Activated T-cell treated with anti-CD3 and anti-CD28 coated beads, Interleukin-2, amount 50 U/mL, for 72 hours (primary cell): ENCODE results near the gene SMYD3. TPM values are rescaled to one million over a fixed set of nuclear protein-coding genes. Genes with fewer than 3 reads are reported as not detected.

Experiments used
- ATAC-seq, 2 donors: fragments of 150-1000 bp; cut with Tn5 transposase; replicated peaks in 1 of 2; 2 replicates each; pipeline ENCODE4 v1.10.0; 2021; ENCODE audit warnings: moderate library complexity in 2 of 2, mild to moderate bottlenecking in 1 of 2
- DNase-seq, 2 donors: peaks; one replicate each; pipeline ENCODE4 v3.0.0; 2021 to 2022; ENCODE audit warnings: mixed read lengths in 1 of 2
- H3K27ac Mint-ChIP-seq: one replicate; pipeline ENCODE4 v1.8.0; 2022; ENCODE audit warnings: mild to moderate bottlenecking, moderate library complexity, mixed read lengths
- H3K27me3 Mint-ChIP-seq: one replicate; pipeline ENCODE4 v1.8.0; 2022; ENCODE audit warnings: low read depth, mixed read lengths
- H3K36me3 Mint-ChIP-seq, 2 donors: one replicate each; pipeline ENCODE4 v1.8.0; 2022; ENCODE audit warnings: mixed read lengths in 2 of 2, mild to moderate bottlenecking in 1 of 2; ENCODE audit not compliant: insufficient read depth in 2 of 2
- H3K4me1 Mint-ChIP-seq: one replicate; pipeline ENCODE4 v1.8.0; 2022; ENCODE audit warnings: low read depth, mixed read lengths
- H3K4me3 Mint-ChIP-seq, 2 donors: one replicate each; pipeline ENCODE4 v1.8.0; 2022; ENCODE audit warnings: mild to moderate bottlenecking in 2 of 2, mixed read lengths in 2 of 2, moderate library complexity in 2 of 2
- H3K9me3 Mint-ChIP-seq, 2 donors: one replicate each; pipeline ENCODE4 v1.8.0; 2022; ENCODE audit warnings: mixed read lengths in 2 of 2
- total RNA-seq, 2 donors: library from RNA; stranded (reverse); gene quantifications; one replicate each; pipeline ENCODE4 v1.2.3, GENCODE V29; 2022

Gene SMYD3
- total RNA-seq, 2 donors from 2014 or later, result 19.1 to 21.0 TPM

GRCh38 chr1:246479061-246479460 lies 28.0 kb downstream of the SMYD3 start:
- Mint-ChIP-seq H3K4me1 (peaks cover 44% of the 10 kb centered on the region), H3K4me3 (no peak overlapping the region), H3K9me3 (no peaks in the 10 kb centered on the region), H3K27ac (no peak overlapping the region), H3K27me3 (no peaks in the 10 kb centered on the region), H3K36me3 (no peaks in the 10 kb centered on the region)
- ATAC-seq (no peak), DNase-seq (no peak)

- peak overlapping the region; percentile 74 for H3K27ac Mint-ChIP-seq
- peaks cover 32% of the 10 kb centered on the region for H3K4me1 Mint-ChIP-seq
- H3K27me3 Mint-ChIP-seq, result no peaks in the 10 kb centered on the region
- H3K36me3 Mint-ChIP-seq, result no peaks in the 10 kb centered on the region
- ATAC-seq, result peak; percentile 52 to 68
- H3K4me3 Mint-ChIP-seq, result peak overlapping the region; percentile 33 to 69
- H3K9me3 Mint-ChIP-seq, result no peaks in the 10 kb centered on the region
- DNase-seq, result no peak
Observed at GRCh38 chr1:246477634-246478033, 29.4 kb downstream of the SMYD3 start.

- DNase-seq, result no peak
- Mint-ChIP-seq H3K27ac (peak overlapping the region; percentile 50), H3K4me1 (peaks cover 28% of the 10 kb centered on the region), H3K9me3 (no peaks in the 10 kb centered on the region), H3K27me3 (no peaks in the 10 kb centered on the region), H3K36me3 (no peaks in the 10 kb centered on the region), H3K4me3 (peak overlapping the region; percentile 33 to 66)
- peak; percentile 77 to 85 for ATAC-seq
Observed at GRCh38 chr1:246476771-246477170, 30.3 kb downstream of the SMYD3 start.

DNA sequence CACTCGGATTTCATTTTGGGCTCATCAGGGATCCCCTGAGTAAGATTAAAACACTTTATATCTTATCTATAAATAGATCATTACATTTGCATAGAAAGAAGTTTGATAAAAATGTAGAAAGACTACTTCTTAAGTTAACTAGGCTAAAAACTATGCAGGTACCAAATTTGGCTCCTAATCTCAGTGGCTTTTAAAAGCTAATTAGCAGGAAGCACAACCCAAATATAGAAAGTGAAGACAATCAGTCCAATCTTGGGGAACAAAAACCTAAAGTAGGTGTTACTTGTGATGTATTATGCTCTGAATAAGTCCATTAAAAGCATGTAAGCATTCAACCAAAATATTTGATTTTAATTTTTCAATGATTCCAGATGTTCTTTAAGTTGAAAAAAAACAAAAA lies 35.4 kb downstream of the SMYD3 start:
- ATAC-seq, result no peak
- no peak overlapping the region for H3K27ac Mint-ChIP-seq
- H3K4me1 Mint-ChIP-seq, result peaks cover 8% of the 10 kb centered on the region
- H3K9me3 Mint-ChIP-seq, result no peaks in the 10 kb centered on the region
- no peaks in the 10 kb centered on the region for H3K36me3 Mint-ChIP-seq
- H3K27me3 Mint-ChIP-seq, result no peaks in the 10 kb centered on the region
- no peak for DNase-seq
- no peak overlapping the region for H3K4me3 Mint-ChIP-seq

DNA sequence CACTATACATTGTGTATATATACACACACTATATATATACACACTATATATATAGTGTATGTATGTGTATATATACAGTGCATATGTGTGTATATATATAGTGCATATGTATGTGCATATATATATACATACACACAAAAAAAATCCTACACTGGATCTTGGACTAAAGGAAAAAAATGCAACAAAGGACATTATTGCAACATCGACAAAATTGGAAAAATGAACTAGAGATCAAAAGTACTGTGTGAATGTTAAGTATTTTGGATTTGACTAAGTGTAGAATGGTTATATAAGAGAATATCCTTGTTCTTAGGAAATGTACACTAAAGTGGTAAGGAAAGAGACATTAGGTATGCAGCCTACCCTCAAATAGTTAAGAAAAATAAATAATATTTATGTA lies 36.5 kb downstream of the SMYD3 start:
- DNase-seq (no peak), ATAC-seq (no peak)
- H3K36me3 Mint-ChIP-seq, result no peaks in the 10 kb centered on the region
- no peaks in the 10 kb centered on the region for H3K27me3 Mint-ChIP-seq
- H3K4me1 Mint-ChIP-seq, result no peaks in the 10 kb centered on the region
- H3K4me3 Mint-ChIP-seq, result no peak overlapping the region
- no peak overlapping the region for H3K27ac Mint-ChIP-seq
- H3K9me3 Mint-ChIP-seq, result no peaks in the 10 kb centered on the region

GRCh38 chr1:246462986-246463385 lies 44.1 kb downstream of the SMYD3 start:
- H3K9me3 Mint-ChIP-seq, result no peaks in the 10 kb centered on the region
- H3K27ac Mint-ChIP-seq, result no peak overlapping the region
- H3K27me3 Mint-ChIP-seq, result no peaks in the 10 kb centered on the region
- peaks cover 26% of the 10 kb centered on the region for H3K4me1 Mint-ChIP-seq
- H3K4me3 Mint-ChIP-seq, result no peak overlapping the region
- no peak for ATAC-seq
- H3K36me3 Mint-ChIP-seq, result peaks cover 2 to 5% of the 10 kb centered on the region in 2 donors
- no peak for DNase-seq

DNA sequence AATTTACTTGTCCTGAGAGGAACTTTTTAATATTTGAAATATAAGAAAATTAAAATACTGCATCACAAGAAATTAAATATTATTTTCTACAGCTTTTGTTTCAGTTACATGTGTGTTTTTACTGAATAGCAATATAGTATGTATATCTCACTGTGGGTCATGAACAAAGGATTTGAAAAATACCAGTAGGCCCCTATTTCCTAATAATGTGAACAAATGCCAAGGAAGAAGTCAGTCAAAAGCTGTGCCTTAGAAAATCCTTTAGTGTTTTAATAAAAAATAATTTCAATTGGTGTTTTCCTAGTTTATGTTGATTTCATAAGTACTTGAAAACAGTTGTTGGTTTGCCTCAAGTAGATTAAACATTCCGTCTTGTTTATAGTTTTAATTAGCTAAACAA lies 46.7 kb downstream of the SMYD3 start:
- H3K27me3 Mint-ChIP-seq, result no peaks in the 10 kb centered on the region
- H3K4me3 Mint-ChIP-seq, result no peak overlapping the region
- ATAC-seq (no peak), DNase-seq (no peak)
- H3K27ac Mint-ChIP-seq, result no peak overlapping the region
- H3K36me3 Mint-ChIP-seq, result peaks cover 2 to 5% of the 10 kb centered on the region in 2 donors
- no peaks in the 10 kb centered on the region for H3K9me3 Mint-ChIP-seq
- peaks cover 29% of the 10 kb centered on the region for H3K4me1 Mint-ChIP-seq

GRCh38 chr1:246459221-246459620 lies 47.9 kb downstream of the SMYD3 start:
- peaks cover 2 to 5% of the 10 kb centered on the region in 2 donors for H3K36me3 Mint-ChIP-seq
- DNase-seq, result no peak
- ATAC-seq, result no peak
- H3K9me3 Mint-ChIP-seq, result no peaks in the 10 kb centered on the region
- peaks cover 29% of the 10 kb centered on the region for H3K4me1 Mint-ChIP-seq
- no peaks in the 10 kb centered on the region for H3K27me3 Mint-ChIP-seq
- H3K4me3 Mint-ChIP-seq, result no peak overlapping the region
- no peak overlapping the region for H3K27ac Mint-ChIP-seq

- no peaks in the 10 kb centered on the region for H3K9me3 Mint-ChIP-seq
- no peak overlapping the region for H3K4me3 Mint-ChIP-seq
- H3K27ac Mint-ChIP-seq, result no peak overlapping the region
- peaks cover 33% of the 10 kb centered on the region for H3K4me1 Mint-ChIP-seq
- ATAC-seq (no peak), DNase-seq (no peak)
- H3K36me3 Mint-ChIP-seq, result peaks cover 2 to 5% of the 10 kb centered on the region in 2 donors
- no peaks in the 10 kb centered on the region for H3K27me3 Mint-ChIP-seq
Observed at GRCh38 chr1:246455476-246455875, 51.6 kb downstream of the SMYD3 start.

GRCh38 chr1:246454655-246455054 lies 52.4 kb downstream of the SMYD3 start:
- Mint-ChIP-seq H3K4me3 (no peak overlapping the region), H3K9me3 (no peaks in the 10 kb centered on the region), H3K36me3 (peaks cover 0 to 5% of the 10 kb centered on the region in 2 donors), H3K27me3 (no peaks in the 10 kb centered on the region), H3K27ac (no peak overlapping the region), H3K4me1 (peaks cover 27% of the 10 kb centered on the region)
- DNase-seq (no peak), ATAC-seq (no peak)

DNA sequence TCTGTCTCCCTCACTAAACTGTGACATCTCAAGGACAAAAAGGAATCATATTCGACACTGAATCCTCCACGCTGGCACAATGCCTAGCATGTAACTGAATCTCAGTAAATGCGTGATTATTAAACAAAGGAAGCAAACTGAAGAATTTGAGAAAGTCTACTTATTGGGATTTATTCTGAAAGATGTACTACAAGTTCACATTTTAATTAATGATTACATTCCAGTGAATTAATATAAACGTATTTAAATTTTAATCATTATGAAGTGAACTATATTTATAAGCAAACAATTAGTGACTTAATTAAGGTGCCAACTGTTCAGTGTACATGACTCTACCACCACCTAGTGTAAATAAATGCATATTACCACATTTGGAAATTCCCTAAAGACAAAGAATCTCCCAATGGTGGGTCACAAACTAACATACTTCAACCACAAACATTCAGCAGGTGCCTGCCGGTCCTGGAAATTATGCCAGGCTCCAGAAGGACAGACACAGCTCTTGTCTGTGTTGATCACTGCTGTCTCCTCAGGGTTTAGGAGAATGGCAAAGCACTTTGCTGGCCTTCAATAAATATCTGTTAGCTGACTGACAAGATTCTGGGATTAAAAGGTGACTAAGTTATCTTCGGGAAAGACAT lies 56.3 kb downstream of the SMYD3 start:
- no peak for DNase-seq

DNA sequence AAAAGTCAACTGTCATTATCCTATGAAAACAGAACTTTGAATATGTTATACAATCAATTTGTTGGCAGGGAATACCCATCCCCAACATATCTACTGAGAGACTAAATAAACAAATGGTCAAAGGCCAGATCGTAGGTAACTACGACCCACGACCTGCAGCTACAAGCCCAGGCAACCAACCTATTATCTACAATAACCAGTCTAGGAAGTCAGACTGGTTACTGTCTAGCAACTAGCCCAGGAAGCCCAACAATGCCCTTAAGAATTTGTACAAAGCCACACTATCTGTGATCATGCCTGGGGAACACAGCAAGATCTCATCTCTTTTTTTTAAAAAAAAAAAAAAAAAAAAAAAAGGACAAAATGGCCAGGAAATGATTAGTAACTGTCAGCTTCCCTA lies 58.7 kb downstream of the SMYD3 start:
- Mint-ChIP-seq H3K27me3 (no peaks in the 10 kb centered on the region), H3K4me1 (peaks cover 25% of the 10 kb centered on the region), H3K4me3 (no peak overlapping the region), H3K27ac (no peak overlapping the region), H3K9me3 (peaks cover 2 to 3% of the 10 kb centered on the region in 2 donors), H3K36me3 (peaks cover 0 to 8% of the 10 kb centered on the region in 2 donors)
- no peak for DNase-seq
- ATAC-seq, result no peak

More for the DNA sequence above, 56.3 kb downstream of the SMYD3 start:
- peaks cover 24% of the 10 kb centered on the region for H3K4me1 Mint-ChIP-seq
- peaks cover 0 to 8% of the 10 kb centered on the region in 2 donors for H3K36me3 Mint-ChIP-seq
- no peaks in the 10 kb centered on the region for H3K27me3 Mint-ChIP-seq
- ATAC-seq, result peak in 1 of 2 donors; percentile 47
- H3K4me3 Mint-ChIP-seq, result no peak overlapping the region
- peaks cover 2 to 3% of the 10 kb centered on the region in 2 donors for H3K9me3 Mint-ChIP-seq
- H3K27ac Mint-ChIP-seq, result no peak overlapping the region

GRCh38 chr1:246447501-246447900 lies 59.6 kb downstream of the SMYD3 start:
- H3K4me3 Mint-ChIP-seq, result no peak overlapping the region
- H3K27me3 Mint-ChIP-seq, result no peaks in the 10 kb centered on the region
- H3K36me3 Mint-ChIP-seq, result peaks cover 0 to 8% of the 10 kb centered on the region in 2 donors
- no peak for DNase-seq
- ATAC-seq, result no peak
- no peak overlapping the region for H3K27ac Mint-ChIP-seq
- peaks cover 2 to 3% of the 10 kb centered on the region in 2 donors for H3K9me3 Mint-ChIP-seq
- H3K4me1 Mint-ChIP-seq, result peaks cover 21% of the 10 kb centered on the region

- DNase-seq (no peak), ATAC-seq (no peak)
- no peaks in the 10 kb centered on the region for H3K27me3 Mint-ChIP-seq
- peaks cover 0 to 8% of the 10 kb centered on the region in 2 donors for H3K36me3 Mint-ChIP-seq
- no peak overlapping the region for H3K27ac Mint-ChIP-seq
- peaks cover 2 to 3% of the 10 kb centered on the region in 2 donors for H3K9me3 Mint-ChIP-seq
- H3K4me1 Mint-ChIP-seq, result peaks cover 12% of the 10 kb centered on the region
- H3K4me3 Mint-ChIP-seq, result no peak overlapping the region
Observed at GRCh38 chr1:246445503-246445902, 61.6 kb downstream of the SMYD3 start.
